H1 (cell line): ENCODE measurements around the gene AP3B2. TPM values are rescaled to one million over a fixed set of nuclear protein-coding genes. Genes with fewer than 3 reads are reported as not detected.

ENCODE experiments used
- BCL11A ChIP-seq, 2 experiments: IDR thresholded peaks; one replicate each; pipeline ENCODE4 v1.6.1; 2011; ENCODE audit warnings: low read depth in 2 of 2, low read length in 2 of 2, mild to moderate bottlenecking in 2 of 2
- MAFK ChIP-seq: IDR thresholded peaks from 2 replicates; pipeline ENCODE4 v1.6.1; 2012; ENCODE audit warnings: low read depth, mild to moderate bottlenecking, improper control_type of control experiment, low read length
- SP1 ChIP-seq: IDR thresholded peaks from 2 replicates; pipeline ENCODE4 v1.6.1; 2011; ENCODE audit warnings: low read depth, low read length
- polyA plus RNA-seq, 7 experiments: library from polyadenylated mRNA; depleted of rRNA in 3 of 7; stranded (reverse) in 5 of 7; unstranded in 2 of 7; fragments of >200 nt in 5 of 7; fragments of 200-250 nt in 2 of 7; gene quantifications; 1 replicate in 5 of 7; 2 replicates in 1 of 7; 4 replicates in 1 of 7; pipeline versions ENCODE4 v1.2.1 to v1.2.3, GENCODE V29; 2011 to 2013; ENCODE audit warnings: missing spikeins in 2 of 7, mixed read lengths in 2 of 7
- total RNA-seq: library from RNA; stranded (reverse); fragmentation: NEBNext Ultra II Directional; extraction: Animal tissue kit (Norgen Biotek cat#: 25700); gene quantifications from 2 replicates; pipeline ENCODE4 v1.2.1, GENCODE V29; 2021
- TF ChIP-seq, protein P1 (sequence below), 3 experiments: IDR thresholded peaks; 1 replicate in 2 of 3; 2 replicates in 1 of 3; pipeline versions ENCODE4 v1.5.1 to v1.6.1; 2011; ENCODE audit warnings: low read length in 3 of 3, mild to moderate bottlenecking in 3 of 3, inconsistent platforms in 2 of 3, low read depth in 1 of 3, moderate library complexity in 1 of 3; ENCODE audit not compliant: insufficient read depth in 1 of 3; ENCODE audit errors: control extremely low read depth in 1 of 3
- TF ChIP-seq, protein P2 (sequence below): fragments of 300-600 bp; sonication (generic); IDR thresholded peaks from 2 replicates; pipeline ENCODE4 v1.7.1; 2012; ENCODE audit warnings: low read length, moderate library complexity, mild to moderate bottlenecking, inconsistent platforms; ENCODE audit not compliant: insufficient replicate concordance

AP3B2 gene
- total and polyA plus RNA-seq, 2 of the 8 experiments (the other 6 are each of a cell fraction or from before 2014, with no cell fraction given): 21.8 to 25.7 TPM

GRCh38 chr15:82749951-82750830 is 40.5 kb upstream of the AP3B2 start (continued):
- TF ChIP-seq BCL11A (IDR thresholded peaks at IDR 0.05; ENCODE audit: low read depth in 2 of 2, low read length in 2 of 2): no peak
- TF ChIP-seq, protein P1, sequence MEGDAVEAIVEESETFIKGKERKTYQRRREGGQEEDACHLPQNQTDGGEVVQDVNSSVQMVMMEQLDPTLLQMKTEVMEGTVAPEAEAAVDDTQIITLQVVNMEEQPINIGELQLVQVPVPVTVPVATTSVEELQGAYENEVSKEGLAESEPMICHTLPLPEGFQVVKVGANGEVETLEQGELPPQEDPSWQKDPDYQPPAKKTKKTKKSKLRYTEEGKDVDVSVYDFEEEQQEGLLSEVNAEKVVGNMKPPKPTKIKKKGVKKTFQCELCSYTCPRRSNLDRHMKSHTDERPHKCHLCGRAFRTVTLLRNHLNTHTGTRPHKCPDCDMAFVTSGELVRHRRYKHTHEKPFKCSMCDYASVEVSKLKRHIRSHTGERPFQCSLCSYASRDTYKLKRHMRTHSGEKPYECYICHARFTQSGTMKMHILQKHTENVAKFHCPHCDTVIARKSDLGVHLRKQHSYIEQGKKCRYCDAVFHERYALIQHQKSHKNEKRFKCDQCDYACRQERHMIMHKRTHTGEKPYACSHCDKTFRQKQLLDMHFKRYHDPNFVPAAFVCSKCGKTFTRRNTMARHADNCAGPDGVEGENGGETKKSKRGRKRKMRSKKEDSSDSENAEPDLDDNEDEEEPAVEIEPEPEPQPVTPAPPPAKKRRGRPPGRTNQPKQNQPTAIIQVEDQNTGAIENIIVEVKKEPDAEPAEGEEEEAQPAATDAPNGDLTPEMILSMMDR (IDR thresholded peaks at IDR 0.05; ENCODE audit: control extremely low read depth in 1 of 3, insufficient read depth in 1 of 3, low read depth in 1 of 3, low read length in 3 of 3): no peak
- TF ChIP-seq MAFK: no peak
- no peak for TF ChIP-seq SP1
- TF ChIP-seq, protein P2, sequence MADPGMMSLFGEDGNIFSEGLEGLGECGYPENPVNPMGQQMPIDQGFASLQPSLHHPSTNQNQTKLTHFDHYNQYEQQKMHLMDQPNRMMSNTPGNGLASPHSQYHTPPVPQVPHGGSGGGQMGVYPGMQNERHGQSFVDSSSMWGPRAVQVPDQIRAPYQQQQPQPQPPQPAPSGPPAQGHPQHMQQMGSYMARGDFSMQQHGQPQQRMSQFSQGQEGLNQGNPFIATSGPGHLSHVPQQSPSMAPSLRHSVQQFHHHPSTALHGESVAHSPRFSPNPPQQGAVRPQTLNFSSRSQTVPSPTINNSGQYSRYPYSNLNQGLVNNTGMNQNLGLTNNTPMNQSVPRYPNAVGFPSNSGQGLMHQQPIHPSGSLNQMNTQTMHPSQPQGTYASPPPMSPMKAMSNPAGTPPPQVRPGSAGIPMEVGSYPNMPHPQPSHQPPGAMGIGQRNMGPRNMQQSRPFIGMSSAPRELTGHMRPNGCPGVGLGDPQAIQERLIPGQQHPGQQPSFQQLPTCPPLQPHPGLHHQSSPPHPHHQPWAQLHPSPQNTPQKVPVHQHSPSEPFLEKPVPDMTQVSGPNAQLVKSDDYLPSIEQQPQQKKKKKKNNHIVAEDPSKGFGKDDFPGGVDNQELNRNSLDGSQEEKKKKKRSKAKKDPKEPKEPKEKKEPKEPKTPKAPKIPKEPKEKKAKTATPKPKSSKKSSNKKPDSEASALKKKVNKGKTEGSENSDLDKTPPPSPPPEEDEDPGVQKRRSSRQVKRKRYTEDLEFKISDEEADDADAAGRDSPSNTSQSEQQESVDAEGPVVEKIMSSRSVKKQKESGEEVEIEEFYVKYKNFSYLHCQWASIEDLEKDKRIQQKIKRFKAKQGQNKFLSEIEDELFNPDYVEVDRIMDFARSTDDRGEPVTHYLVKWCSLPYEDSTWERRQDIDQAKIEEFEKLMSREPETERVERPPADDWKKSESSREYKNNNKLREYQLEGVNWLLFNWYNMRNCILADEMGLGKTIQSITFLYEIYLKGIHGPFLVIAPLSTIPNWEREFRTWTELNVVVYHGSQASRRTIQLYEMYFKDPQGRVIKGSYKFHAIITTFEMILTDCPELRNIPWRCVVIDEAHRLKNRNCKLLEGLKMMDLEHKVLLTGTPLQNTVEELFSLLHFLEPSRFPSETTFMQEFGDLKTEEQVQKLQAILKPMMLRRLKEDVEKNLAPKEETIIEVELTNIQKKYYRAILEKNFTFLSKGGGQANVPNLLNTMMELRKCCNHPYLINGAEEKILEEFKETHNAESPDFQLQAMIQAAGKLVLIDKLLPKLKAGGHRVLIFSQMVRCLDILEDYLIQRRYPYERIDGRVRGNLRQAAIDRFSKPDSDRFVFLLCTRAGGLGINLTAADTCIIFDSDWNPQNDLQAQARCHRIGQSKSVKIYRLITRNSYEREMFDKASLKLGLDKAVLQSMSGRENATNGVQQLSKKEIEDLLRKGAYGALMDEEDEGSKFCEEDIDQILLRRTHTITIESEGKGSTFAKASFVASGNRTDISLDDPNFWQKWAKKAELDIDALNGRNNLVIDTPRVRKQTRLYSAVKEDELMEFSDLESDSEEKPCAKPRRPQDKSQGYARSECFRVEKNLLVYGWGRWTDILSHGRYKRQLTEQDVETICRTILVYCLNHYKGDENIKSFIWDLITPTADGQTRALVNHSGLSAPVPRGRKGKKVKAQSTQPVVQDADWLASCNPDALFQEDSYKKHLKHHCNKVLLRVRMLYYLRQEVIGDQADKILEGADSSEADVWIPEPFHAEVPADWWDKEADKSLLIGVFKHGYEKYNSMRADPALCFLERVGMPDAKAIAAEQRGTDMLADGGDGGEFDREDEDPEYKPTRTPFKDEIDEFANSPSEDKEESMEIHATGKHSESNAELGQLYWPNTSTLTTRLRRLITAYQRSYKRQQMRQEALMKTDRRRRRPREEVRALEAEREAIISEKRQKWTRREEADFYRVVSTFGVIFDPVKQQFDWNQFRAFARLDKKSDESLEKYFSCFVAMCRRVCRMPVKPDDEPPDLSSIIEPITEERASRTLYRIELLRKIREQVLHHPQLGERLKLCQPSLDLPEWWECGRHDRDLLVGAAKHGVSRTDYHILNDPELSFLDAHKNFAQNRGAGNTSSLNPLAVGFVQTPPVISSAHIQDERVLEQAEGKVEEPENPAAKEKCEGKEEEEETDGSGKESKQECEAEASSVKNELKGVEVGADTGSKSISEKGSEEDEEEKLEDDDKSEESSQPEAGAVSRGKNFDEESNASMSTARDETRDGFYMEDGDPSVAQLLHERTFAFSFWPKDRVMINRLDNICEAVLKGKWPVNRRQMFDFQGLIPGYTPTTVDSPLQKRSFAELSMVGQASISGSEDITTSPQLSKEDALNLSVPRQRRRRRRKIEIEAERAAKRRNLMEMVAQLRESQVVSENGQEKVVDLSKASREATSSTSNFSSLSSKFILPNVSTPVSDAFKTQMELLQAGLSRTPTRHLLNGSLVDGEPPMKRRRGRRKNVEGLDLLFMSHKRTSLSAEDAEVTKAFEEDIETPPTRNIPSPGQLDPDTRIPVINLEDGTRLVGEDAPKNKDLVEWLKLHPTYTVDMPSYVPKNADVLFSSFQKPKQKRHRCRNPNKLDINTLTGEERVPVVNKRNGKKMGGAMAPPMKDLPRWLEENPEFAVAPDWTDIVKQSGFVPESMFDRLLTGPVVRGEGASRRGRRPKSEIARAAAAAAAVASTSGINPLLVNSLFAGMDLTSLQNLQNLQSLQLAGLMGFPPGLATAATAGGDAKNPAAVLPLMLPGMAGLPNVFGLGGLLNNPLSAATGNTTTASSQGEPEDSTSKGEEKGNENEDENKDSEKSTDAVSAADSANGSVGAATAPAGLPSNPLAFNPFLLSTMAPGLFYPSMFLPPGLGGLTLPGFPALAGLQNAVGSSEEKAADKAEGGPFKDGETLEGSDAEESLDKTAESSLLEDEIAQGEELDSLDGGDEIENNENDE: no peak
